GM19463 (cell line): Measurements from ENCODE around the gene PARP3.
"Not testable (repeated sequence)": the region's sequence is repeated elsewhere in the genome, so short reads cannot be mapped to it uniquely, and the experiment has no call there.

Experiments used
- ATAC-seq: cut with Tn5 transposase; IDR thresholded peaks from one replicate; pipeline ENCODE4 v1.9.1; 2021; ENCODE audit warnings: mild to moderate bottlenecking, moderate library complexity; ENCODE audit not compliant: unreplicated experiment

PARP3 gene

DNA sequence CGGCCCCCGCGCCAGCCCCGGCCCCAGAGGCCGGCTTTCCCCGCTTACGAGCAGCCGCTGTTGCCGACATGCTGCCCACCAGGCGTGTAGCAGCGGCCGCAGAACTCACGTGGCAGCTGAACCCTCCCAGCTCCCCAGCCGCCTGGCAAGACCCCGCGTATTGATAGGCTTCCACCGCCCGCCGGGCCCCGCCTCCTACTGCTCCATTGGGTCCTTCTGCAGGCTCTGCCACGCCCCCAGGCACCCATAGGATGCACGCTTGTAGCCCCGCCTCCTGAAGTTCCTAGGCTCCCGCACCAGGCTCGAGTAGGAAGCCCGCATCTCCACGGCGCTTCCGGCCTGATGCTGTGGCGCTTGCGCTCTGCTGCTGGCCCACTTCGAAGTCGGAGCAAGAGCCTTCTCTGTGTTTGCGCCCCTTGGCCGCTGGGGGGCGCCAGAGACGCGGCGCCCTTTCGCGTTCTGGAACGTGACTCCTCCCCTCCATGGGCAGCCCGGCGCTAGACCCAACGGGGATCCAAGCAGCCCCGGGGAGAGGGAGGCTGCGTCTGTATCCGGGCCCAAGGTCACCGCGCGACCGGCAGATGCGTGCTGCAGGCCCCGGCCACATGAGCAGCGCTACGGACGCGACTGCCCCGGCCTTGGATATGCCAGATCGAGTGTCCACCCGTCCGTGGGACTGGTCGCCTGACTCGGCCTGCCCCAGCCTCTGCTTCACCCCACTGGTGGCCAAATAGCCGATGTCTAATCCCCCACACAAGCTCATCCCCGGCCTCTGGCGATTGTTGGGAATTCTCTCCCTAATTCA lies at the start of gene PARP3, which contains the start of gene RRP9:
TSS of gene PARP3 (plus strand) at position 566 of the 805 bp plus-strand sequence. CDS start 993 bp downstream, outside the sequence.
TSS of gene RRP9 (minus strand) at position 107 of the 805 bp plus-strand sequence. CDS start at position 70, 37 bp downstream.
- ATAC-seq = peak; percentile 91

DNA sequence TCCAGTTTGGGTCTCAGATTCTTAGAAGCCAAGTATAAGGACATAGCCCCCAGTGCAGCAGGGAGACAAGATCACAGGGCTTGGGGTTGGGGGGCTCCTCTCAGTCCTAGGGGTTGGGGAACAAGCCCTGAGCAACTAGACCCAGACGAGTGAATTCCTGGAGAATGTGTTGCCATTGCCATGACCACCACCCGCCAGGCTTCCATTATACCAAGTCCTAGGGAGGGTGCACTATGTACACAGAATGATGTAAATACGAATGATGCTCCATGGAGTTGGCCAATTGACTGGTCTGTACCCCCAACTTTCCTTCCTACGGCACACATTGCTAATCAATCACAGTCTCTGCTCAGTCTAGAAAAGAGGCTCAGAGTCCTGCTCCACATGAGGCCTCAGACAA lies 47.8 kb upstream of the PARP3 start:
- ATAC-seq = no peak

DNA sequence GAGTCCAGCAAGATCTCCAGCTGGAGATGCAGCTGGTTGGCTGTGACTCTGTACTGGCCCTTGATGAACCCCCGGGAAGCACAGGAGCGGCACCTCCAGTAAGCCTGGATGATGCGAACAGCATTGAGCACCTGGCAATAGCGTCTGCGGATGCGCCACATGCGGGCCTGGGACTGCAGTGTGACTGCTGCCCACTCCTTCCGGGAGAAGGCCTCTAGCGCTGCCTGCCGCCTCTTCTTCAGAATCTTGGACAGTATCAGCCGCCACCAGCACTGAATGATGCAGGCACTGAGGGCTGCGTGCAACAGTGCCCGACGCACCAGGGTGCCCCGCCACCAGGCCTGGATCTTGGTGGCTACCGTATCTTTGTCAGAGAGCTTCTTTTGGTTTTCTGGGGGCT lies 47.2 kb upstream of the PARP3 start:
- no peak for ATAC-seq

DNA sequence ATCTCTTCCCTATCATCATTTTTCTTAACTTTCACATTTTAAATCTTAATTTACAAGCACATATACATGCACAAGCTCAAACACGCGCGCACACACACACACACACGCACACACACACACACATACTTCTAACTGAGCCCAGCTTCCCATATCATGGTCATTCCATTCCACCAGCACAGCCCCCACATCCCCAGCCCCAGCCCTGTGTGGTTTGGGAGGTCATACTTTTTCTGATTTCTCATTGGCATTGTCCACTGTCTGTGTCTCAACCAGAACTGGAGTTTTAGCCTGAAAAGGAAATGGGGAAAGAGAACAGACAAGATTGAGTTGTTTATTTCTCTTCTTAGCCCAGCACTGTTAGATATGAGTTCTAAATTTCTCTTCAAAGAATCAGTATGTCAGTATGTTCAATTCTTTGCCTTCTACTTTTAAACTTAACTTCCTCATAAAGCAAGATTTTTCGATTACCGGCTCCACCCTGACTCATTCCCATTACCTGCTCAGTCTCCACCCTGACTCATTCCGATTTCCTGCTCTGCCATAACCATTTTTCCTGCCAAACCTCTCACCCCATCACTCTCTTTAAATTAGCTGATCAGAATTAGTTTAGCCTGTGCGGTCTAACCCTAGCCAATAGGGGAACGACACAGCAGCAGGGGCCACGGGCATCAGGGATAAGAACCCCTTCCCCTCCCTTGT lies 45.4 kb upstream of the PARP3 start:
- no peak for ATAC-seq

DNA sequence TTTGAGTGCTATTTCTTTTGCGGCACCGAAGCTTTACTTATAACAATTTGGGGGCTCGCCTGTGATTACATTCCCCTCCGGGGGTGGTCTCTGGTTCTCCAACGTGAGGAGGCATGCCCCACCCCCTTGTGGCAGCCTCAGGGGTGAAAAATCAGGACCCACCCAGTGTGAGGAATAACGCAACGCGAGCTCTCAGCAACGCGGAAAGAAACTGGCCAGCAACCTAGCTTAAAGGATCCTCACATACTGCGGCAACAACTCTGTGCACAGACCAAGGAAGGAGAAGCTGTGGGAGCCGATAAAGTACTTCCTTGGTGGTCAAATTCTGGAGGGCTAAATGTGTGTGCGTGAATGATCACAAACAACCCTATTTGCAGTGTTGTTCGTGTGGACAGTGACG lies 44.8 kb upstream of the PARP3 start:
- ATAC-seq = no peak

DNA sequence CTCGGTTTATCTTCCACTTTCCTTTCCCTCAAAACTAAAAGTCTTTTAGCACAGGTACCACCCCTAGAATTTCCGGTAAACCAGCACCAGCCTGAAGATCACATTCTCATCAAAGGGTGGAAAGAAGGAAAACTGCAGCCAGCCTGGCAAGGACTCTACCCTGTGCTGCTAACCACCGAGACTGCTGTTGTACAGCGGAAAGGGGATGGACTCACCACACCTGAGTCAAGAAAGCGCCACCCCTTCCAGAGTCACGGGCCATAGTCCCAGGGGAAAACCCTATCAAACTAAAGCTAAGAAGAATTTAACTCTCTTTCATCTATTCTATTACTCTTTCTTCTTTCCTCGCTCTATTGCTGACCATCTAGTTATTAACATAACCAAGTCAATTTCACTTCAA lies 42.1 kb upstream of the PARP3 start:
- ATAC-seq = not testable (repeated sequence)

DNA sequence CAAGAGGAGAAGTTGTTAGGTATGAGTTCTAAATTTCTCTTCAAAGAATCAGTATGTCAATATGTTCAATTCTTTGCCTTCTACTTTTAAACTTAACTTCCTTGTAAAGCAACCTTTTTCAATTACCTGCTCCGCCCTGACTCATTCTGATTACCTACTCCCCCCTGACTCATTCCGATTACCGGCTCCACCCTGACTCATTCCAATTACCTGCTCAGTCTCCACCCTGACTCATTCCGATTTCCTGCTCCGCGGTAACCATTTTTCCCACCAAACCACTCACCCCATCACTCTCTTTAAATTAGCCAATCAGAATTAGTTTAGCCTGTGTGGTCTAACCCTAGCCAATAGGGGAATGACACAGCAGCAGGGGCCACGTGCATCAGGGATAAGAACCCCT lies 39.8 kb upstream of the PARP3 start:
- ATAC-seq = not testable (repeated sequence)

DNA sequence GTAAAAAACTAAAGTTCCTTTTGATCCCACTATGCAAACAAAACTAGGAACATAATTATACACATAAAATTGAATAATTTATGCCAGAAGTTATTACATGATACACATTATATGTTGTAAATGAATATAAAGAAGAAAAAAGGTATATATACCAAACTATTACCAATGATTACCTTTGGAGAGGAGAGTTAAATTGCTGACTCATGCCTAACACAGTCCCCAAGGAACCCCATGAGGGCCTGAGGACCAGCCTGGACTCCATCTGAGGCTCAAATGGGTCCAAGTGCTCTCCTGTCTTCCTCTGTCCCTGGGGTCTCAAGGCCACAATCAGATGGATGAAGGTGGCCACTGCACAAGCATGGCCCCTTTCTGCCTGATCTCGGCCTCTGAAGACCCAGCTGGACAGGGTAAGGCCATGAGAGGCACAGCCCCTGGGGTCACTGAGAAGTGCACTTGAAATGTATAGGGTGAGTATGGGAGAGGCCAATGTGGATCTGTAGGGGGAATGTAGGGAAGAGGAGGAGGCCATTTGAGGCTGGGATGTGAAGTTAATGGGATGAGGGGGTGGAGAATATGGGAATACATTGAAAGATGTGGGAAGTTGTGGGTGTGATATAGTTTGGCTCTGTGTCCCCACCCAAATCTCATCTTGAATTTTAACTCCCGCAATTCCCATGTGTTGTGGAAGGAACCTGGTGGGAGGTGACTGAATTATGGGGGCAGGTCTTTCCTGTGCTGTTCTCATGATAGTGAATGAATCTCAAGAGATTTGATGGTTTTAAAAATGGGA lies 37.9 kb upstream of the PARP3 start:
- ATAC-seq = no peak

DNA sequence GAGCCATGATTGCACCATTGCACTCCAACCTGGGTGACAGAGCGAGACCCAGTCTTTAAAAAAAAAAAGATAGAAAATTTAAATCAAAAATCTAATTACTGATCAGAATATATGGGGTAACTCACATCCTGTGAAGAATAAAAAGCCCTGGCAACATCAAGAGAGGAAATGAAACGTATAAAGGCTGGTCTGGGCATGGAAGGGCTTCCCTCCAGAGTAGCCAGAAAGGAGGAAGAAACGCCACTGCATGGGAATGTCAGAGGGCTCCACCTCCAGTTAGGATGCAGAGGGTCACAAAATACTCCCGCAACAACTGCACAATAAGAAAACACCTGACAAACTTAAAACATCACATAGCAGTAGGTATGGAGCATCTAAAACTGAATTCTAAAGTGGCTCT lies 34.1 kb upstream of the PARP3 start:
- ATAC-seq = no peak

DNA sequence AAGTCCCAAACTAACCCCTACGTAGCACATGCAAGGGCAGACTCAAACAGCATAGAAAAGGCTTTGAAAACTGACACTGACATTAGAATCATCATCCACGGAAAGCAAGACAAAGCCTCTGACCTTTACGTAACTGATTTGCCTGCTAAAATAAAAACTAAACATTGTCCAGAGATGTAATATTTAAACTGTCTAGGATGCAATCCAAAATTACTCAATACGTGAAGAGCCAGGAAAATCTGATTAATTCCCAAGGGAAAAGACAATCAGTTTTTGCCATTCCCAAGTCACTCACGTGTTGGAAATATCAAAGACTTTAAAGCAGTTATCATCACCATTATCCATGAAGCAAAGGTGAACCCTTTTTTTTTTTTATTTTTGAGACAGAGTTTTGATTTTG lies 25.7 kb upstream of the PARP3 start:
- no peak for ATAC-seq

DNA sequence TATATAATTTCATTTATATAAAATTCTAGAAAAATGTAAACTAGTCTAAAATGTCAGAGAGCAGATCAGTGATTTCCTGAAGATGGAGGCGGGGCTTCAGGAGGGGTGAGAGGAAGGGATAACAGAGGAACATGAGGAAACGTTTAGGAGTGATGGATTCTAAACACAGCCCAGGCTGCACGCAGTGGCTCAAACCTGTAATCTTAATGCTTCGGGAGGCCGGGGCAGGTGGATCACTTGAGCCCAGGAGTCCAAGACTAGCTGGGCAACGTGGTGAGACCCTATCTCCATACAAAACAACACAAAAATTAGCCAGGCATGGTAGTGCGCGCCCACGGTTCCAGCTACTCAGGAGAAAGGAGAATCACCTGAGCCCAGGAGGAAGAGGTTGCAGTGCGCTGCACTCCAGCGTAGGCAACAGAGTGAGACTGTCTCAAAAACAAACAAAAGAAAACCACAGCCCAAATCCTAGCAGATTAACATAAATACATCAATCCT lies 21.0 kb upstream of the PARP3 start:
- ATAC-seq = no peak

DNA sequence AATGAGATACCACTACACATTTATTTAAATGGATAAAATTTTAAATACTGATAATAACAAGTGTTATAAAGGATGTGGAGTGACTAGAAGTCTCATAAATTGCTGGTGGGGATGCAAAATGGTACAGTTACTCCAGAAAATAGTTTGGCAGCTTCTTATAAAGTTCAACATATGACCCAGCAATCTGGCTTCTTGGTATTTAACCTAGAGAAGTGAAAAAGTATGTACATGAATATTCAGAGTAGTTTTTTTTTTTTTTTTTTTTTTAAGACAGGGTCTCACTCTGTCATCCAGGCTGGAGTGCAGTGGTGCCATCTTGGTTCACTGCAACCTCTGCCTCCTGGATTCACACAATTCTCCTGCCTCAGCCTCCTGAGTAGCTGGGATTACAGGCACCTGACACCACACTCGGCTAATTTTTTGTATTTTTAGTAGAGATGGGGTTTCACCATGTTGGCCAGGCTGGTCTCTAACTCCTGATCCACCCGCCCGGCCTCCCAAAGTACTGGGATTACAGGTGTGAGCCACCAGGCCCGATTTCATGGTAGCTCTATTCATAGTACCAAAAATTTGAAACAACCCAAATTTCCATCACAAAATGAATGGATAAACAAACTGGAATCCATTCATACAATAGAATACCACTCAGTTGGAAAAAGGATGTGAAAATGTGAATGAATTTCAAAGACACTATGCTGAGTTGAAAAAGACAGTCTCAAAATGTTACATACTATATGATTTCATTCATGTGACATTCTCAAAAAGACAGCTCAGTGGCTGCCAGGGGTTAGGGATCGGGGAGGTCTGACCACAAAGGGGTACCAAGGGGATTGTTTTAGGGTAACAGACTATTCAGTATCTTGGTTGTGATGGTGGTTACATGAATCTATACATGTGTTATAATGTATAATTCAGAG lies 14.8 kb upstream of the PARP3 start:
- no peak for ATAC-seq

DNA sequence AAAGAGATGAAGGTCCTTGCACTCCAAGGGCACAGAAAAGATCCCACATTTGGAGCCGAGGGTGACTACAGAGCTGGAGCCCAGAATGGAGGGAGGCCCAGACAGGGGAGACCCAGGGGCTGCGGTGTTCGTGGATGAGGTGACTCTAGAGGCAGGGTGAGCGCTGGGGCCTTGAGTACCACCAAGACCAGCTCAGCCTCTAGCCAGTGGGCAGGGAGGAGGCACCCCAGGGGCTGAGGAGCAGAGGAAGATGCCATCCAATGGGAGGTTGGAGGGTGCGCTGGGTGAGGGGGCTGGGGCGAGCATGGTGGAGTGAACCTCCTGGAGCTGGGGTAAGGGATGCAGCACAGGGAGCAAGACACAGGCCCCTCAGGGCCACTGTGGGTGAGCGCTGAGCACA lies 13.7 kb upstream of the PARP3 start:
- ATAC-seq = no peak

DNA sequence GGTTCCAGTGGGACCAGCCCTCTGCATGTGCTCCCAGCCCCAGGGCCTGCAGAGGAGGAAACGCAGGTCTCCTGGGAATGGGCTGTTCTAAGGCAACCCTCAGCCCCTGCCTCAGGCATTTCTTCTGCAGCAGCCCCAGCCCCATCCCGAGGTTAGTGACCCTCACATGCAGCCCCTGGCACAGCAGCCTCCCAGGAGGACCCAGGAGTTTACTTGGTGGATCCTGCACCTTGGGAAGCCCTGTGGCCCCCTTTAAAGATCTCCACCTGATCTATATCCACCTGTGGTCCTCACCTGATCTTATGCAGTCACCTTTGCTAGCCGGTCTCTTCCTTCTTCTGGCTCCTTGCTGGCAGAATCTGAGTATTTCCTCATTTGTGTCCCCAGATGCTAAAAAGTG lies 13.2 kb upstream of the PARP3 start:
- not testable (repeated sequence) for ATAC-seq

DNA sequence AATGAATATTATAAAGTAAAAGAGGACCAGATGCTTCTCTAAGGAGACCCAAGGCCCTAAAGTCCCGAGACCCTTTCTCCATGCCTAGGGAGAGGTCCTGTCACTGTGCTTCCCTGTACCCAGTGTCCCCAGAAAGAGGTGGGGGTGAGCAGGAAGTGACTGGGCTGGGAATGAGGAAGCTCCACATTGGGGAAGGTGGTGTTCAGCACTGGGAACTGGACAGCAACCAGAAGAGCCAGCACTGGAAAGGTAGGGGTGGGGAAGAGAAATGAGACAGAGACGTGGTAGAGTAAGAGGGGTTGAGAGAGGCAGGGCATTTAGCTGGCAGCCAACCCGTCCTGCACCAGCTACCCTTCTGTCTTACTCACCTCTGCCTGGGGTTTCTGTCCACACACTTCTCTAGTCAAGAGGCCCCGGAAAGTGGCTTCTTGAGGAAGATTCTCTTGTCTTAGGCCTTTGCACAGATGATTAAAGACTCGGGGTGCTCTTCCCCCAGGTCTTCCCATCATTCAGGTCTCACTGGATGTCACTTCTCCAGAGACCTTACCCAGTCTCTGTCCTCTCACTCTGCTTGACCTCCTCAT lies 12.7 kb upstream of the PARP3 start:
- no peak for ATAC-seq

DNA sequence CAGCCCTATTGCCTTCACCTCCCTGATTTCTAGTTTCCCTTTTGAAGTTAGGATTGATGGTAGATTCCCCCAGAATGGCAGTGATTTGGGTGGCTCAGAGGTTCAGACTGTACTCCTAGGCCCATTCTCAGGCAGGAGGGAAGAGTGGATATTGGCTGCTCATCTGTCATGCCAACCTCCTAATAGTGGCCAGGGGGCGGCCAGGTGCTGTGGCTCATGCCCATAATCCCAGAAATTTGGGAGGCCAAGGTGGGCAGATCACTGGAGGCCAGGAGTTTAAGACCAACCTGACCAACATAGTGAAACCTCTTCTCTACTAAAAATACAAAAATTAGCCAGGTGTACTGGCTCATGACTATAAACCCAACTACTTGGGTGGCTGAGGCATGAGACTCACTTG lies 11.7 kb upstream of the PARP3 start:
- no peak for ATAC-seq

DNA sequence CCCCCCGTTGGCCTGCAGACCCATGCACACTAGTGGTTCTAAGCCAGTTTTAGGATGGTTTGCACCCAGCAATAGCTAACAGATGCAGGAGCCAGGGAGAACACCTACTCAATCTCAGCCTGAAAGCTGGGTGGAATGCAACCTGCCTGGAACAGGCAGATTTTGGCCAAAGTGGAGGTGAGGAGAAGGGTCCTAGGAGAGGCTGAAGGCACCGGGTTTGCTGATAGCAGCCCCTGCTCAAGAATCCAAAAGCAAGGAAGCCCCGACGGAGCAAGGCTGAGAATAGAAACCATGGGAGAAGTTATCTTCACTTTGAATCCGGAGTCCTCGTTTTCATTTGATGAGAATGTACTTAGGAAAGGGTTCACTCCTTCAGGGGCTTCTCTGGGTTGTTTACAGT lies 10.4 kb upstream of the PARP3 start:
- ATAC-seq = no peak

DNA sequence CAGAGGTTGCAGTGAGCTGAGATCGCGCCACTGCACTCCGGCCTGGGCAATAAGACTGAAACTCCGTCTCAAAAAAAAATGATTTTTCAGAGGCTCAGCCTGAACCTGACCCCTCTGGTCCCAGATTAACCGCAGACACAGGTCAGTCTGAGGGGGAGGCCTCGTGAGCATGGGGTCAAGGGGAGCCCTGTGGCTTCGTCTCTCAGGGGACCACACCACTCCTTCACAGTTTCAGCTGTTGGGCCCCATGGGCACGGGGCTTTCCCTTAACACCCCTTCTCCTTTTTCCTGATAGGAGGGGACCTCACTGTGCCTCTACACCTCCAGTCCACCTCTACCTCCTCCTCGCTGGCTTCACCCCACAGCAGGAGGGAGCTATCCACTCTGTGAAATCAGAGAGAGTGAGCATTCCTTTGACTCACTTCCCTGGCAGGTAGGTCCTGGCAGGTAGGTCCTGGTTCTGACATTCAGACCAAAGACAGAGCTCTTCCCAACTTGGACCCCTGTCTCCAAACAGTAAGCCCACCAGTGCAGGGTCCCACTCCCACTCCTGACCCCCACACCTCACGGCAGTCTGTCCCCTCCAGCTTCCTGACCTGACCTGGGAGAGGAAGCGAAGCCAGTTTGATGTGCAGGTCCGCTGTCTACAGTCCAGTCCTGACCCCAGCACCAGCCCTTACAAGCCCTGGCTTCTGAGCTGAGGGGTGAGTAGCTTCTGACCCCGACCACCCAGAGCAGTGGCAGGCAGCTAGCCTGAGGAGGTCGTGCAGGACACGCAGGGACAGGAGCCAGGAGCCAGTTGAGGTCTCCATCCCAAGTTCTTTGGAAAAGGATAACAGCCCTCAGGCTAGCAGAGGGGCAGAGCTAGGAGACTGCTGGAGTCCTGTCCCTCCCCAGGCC lies 9.4 kb upstream of the PARP3 start:
- ATAC-seq = no peak
